GM19468 (cell line): ENCODE results near the gene SLC16A6.
"Not testable (repeated sequence)": the region's sequence is repeated elsewhere in the genome, so short reads cannot be mapped to it uniquely, and the experiment has no call there.

Experiments
- ATAC-seq: cut with Tn5 transposase; IDR thresholded peaks from one replicate; pipeline ENCODE4 v1.9.1; 2021; ENCODE audit warnings: mild to moderate bottlenecking, moderate library complexity, moderate number of reproducible peaks; ENCODE audit not compliant: unreplicated experiment; ENCODE audit errors: extremely low read depth

Gene SLC16A6

GRCh38 chr17:68228039-68228680, 62.8 kb downstream of the SLC16A6 start:
- not testable (repeated sequence) for ATAC-seq

GRCh38 chr17:68225055-68225454, 65.9 kb downstream of the SLC16A6 start:
- not testable (repeated sequence) for ATAC-seq

GRCh38 chr17:68222606-68223005, 68.3 kb downstream of the SLC16A6 start:
- no peak for ATAC-seq

GRCh38 chr17:68221786-68222185, 69.1 kb downstream of the SLC16A6 start:
- ATAC-seq = no peak

- ATAC-seq = not testable (repeated sequence)
These were observed 70.1 kb downstream of the SLC16A6 start for GRCh38 chr17:68220786-68221185.

- ATAC-seq = not testable (repeated sequence)
These were observed 70.7 kb downstream of the SLC16A6 start for GRCh38 chr17:68220186-68220585.

GRCh38 chr17:68219429-68219828, 71.5 kb downstream of the SLC16A6 start:
- not testable (repeated sequence) for ATAC-seq
